Measurements from ENCODE around the gene RCL1.

- TF ChIP-seq CTCF (IDR thresholded peaks at IDR 0.05; ENCODE audit: extremely low read depth in 1 of 2, insufficient read depth in 1 of 2, low read depth in 1 of 2, low read length in 2 of 2) = no peak
- no peak for TF ChIP-seq POLR2AphosphoS5 (IDR thresholded peaks at IDR 0.05; ENCODE audit: insufficient read depth, low read depth, low read length)
- TF ChIP-seq POLR2A (IDR thresholded peaks at IDR 0.05; ENCODE audit: low read depth, low read length) = no peak
Measured at GRCh38 chr9:4830699-4831098, 38.0 kb downstream of the RCL1 start.

Data from endothelial cell of umbilical vein (primary cell).